HG02973 (cell line): ENCODE measurements around the gene PEDS1.
A peak's percentile ranks its signal among the peaks of the same experiment; 100 is the strongest.
"Not testable (repeated sequence)": the region's sequence is repeated elsewhere in the genome, so short reads cannot be mapped to it uniquely, and the experiment has no call there.

ENCODE experiments used
- ATAC-seq: cut with Tn5 transposase; IDR thresholded peaks from one replicate; pipeline ENCODE4 v1.9.1; 2021; ENCODE audit warnings: moderate library complexity; ENCODE audit not compliant: unreplicated experiment

Gene PEDS1

GRCh38 chr20:50136822-50137599 is 16.5 kb downstream of the PEDS1 start:
- ATAC-seq = no peak

- ATAC-seq = not testable (repeated sequence)
These were observed 18.4 kb downstream of the PEDS1 start for GRCh38 chr20:50135157-50135556.

- ATAC-seq = no peak
These were observed 19.9 kb downstream of the PEDS1 start for GRCh38 chr20:50133474-50134217.

- ATAC-seq = no peak
These were observed 20.5 kb downstream of the PEDS1 start for GRCh38 chr20:50133041-50133440.

GRCh38 chr20:50130995-50131394 is 22.5 kb downstream of the PEDS1 start:
- ATAC-seq = no peak

- no peak for ATAC-seq
These were observed 23.2 kb downstream of the PEDS1 start for GRCh38 chr20:50130356-50130723.

- no peak for ATAC-seq
These were observed 23.7 kb downstream of the PEDS1 start for GRCh38 chr20:50129662-50130355.

GRCh38 chr20:50128520-50128905 is 25.0 kb downstream of the PEDS1 start:
- no peak for ATAC-seq

- ATAC-seq = no peak
These were observed 25.7 kb downstream of the PEDS1 start for GRCh38 chr20:50127587-50128519.

- ATAC-seq = no peak
These were observed 26.9 kb downstream of the PEDS1 start for GRCh38 chr20:50126662-50127061.

GRCh38 chr20:50125279-50125678 is 28.2 kb downstream of the PEDS1 start:
- no peak for ATAC-seq

GRCh38 chr20:50124496-50124895 is 29.0 kb downstream of the PEDS1 start:
- ATAC-seq = no peak

GRCh38 chr20:50123418-50123817 is 30.1 kb downstream of the PEDS1 start:
- ATAC-seq = no peak

GRCh38 chr20:50122763-50123162 is 30.8 kb downstream of the PEDS1 start:
- ATAC-seq = no peak

GRCh38 chr20:50121858-50122271 is 31.7 kb downstream of the PEDS1 start:
- ATAC-seq = no peak

- no peak for ATAC-seq
These were observed 32.4 kb downstream of the PEDS1 start for GRCh38 chr20:50120935-50121693.

- no peak for ATAC-seq
These were observed 35.3 kb downstream of the PEDS1 start for GRCh38 chr20:50118203-50118602.

GRCh38 chr20:50116368-50116999 is 37.0 kb downstream of the PEDS1 start:
- no peak for ATAC-seq

- peak; percentile 59 for ATAC-seq
These were observed 37.7 kb downstream of the PEDS1 start for GRCh38 chr20:50115591-50116367.
